Thyroid gland (tissue), 4 donors: ENCODE data around the gene FAM3D.

Experiments
- CTCF ChIP-seq, 6 experiments: fragments of 200-600 bp in 3 of 6; fragments of 450-650 bp in 3 of 6; sonication (generic) in 3 of 6; IDR thresholded peaks; one replicate each; pipeline ENCODE4 v1.5.1; 2016 to 2019; ENCODE audit warnings: antibody characterized with exemption in 6 of 6, mild to moderate bottlenecking in 2 of 6, inconsistent platforms in 1 of 6, moderate library complexity in 1 of 6
- POLR2A ChIP-seq, 2 donors: fragments of 450-650 bp; IDR thresholded peaks; one replicate each; pipeline ENCODE4 v1.6.1; 2017; ENCODE audit warnings: antibody characterized with exemption in 2 of 2, mild to moderate bottlenecking in 2 of 2, moderate library complexity in 1 of 2

- TF ChIP-seq CTCF (IDR thresholded peaks at IDR 0.05) = no peak
- TF ChIP-seq POLR2A (IDR thresholded peaks at IDR 0.05) = no peak
Measured at GRCh38 chr3:58646503-58646902, 20.1 kb downstream of the FAM3D start.
